Measurements from ENCODE around the gene SF3B4. TPM values are rescaled to one million over a fixed set of nuclear protein-coding genes. Genes with fewer than 3 reads are reported as not detected.

The SF3B4 gene
- total and polyA plus RNA-seq, 2 of the 13 experiments (the other 11 are each of a cell fraction or from before 2014, with no cell fraction given), result 13.8 to 14.8 TPM

GRCh38 chr1:149887456-149888246 is 40.0 kb downstream of the SF3B4 start (continued):
- TF ChIP-seq USF2 (IDR thresholded peaks at IDR 0.05; ENCODE audit: low read depth, low read length), result no peak
- TF ChIP-seq USF2 (CRISPR knock-in tag; IDR thresholded peaks at IDR 0.05; ENCODE audit: borderline replicate concordance), result no peak
- TF ChIP-seq ZNF3 (CRISPR knock-in tag; IDR thresholded peaks at IDR 0.05), result no peak
- TF ChIP-seq BCL6 (CRISPR knock-in tag; IDR thresholded peaks at IDR 0.05), result no peak
- no peak for TF ChIP-seq GLMP (CRISPR knock-in tag; IDR thresholded peaks at IDR 0.05; ENCODE audit: borderline replicate concordance)
- 0 out of 2 replicates have a peak, but pooled peaks have one; percentile 21 for TF ChIP-seq ZNF788 (CRISPR knock-in tag; IDR thresholded peaks at IDR 0.05; ENCODE audit: borderline replicate concordance)
- TF ChIP-seq KLF6 (CRISPR knock-in tag; IDR thresholded peaks at IDR 0.05), result peak; percentile 11; the same call in 1 of the 2 replicates
- TF ChIP-seq ZNF761 (CRISPR knock-in tag; conservative IDR thresholded peaks at IDR 0.05), result no peak
- TF ChIP-seq GMEB1 (CRISPR knock-in tag; IDR thresholded peaks at IDR 0.05; ENCODE audit: borderline replicate concordance), result peak; percentile 51; the same call in 1 of the 2 replicates
- TF ChIP-seq MAFF (IDR thresholded peaks at IDR 0.05; ENCODE audit: low read depth, low read length), result no peak
- peak; percentile 36 for TF ChIP-seq FOSL2 (CRISPR knock-in tag; IDR thresholded peaks at IDR 0.05)
- TF ChIP-seq SP5 (CRISPR knock-in tag; IDR thresholded peaks at IDR 0.05; ENCODE audit: borderline replicate concordance, low read depth), result no peak
- peak; percentile 52; the same call in 1 of the 2 replicates for TF ChIP-seq TARDBP (CRISPR knock-in tag; IDR thresholded peaks at IDR 0.05)
- TF ChIP-seq ZUFSP (CRISPR knock-in tag; IDR thresholded peaks at IDR 0.05; ENCODE audit: borderline replicate concordance), result no peak
- no peak for TF ChIP-seq JDP2 (CRISPR knock-in tag; IDR thresholded peaks at IDR 0.05; ENCODE audit: borderline replicate concordance)
- TF ChIP-seq ZMAT5 (CRISPR knock-in tag; IDR thresholded peaks at IDR 0.05; ENCODE audit: borderline replicate concordance, low read depth), result no peak
- TF ChIP-seq POGZ (CRISPR knock-in tag; IDR thresholded peaks at IDR 0.05), result peak; percentile 25; the same call in 1 of the 2 replicates
- TF ChIP-seq ZNF143 (CRISPR knock-in tag; IDR thresholded peaks at IDR 0.05), result no peak
- no peak for TF ChIP-seq ATAD3A (CRISPR knock-in tag; IDR thresholded peaks at IDR 0.05)
- no peak for TF ChIP-seq ZNF691 (CRISPR knock-in tag; IDR thresholded peaks at IDR 0.05; ENCODE audit: borderline replicate concordance, low read depth)
- TF ChIP-seq MAFG (CRISPR knock-in tag; IDR thresholded peaks at IDR 0.05), result no peak
- no peak for TF ChIP-seq IRX3 (CRISPR knock-in tag; IDR thresholded peaks at IDR 0.05; ENCODE audit: borderline replicate concordance, low read depth)

All from HepG2 (cell line).